Osteocyte (in vitro differentiated cells): ENCODE measurements around the gene CRIM1. TPM values are rescaled to one million over a fixed set of nuclear protein-coding genes. Genes with fewer than 3 reads are reported as not detected.
A peak's percentile ranks its signal among the peaks of the same experiment; 100 is the strongest.

Source experiments
- DNase-seq: peaks from one replicate; pipeline ENCODE4 v3.0.0; 2021; ENCODE audit warnings: mixed read lengths; ENCODE audit not compliant: unreplicated experiment; ENCODE audit errors: extremely low spot score
- H3K27ac Mint-ChIP-seq: one replicate; pipeline ENCODE4 v1.8.0; 2021; ENCODE audit warnings: mild to moderate bottlenecking, mixed read lengths; ENCODE audit not compliant: unreplicated experiment
- H3K27me3 Mint-ChIP-seq: one replicate; pipeline ENCODE4 v1.8.0; 2021; ENCODE audit warnings: mixed read lengths; ENCODE audit not compliant: unreplicated experiment
- H3K36me3 Mint-ChIP-seq: one replicate; pipeline ENCODE4 v1.8.0; 2021; ENCODE audit warnings: mixed read lengths; ENCODE audit not compliant: unreplicated experiment
- H3K4me1 Mint-ChIP-seq: one replicate; pipeline ENCODE4 v1.8.0; 2021; ENCODE audit warnings: mixed read lengths; ENCODE audit not compliant: unreplicated experiment
- H3K4me3 Mint-ChIP-seq: one replicate; pipeline ENCODE4 v1.8.0; 2021; ENCODE audit warnings: mild to moderate bottlenecking, moderate library complexity, mixed read lengths; ENCODE audit not compliant: unreplicated experiment
- H3K9me3 Mint-ChIP-seq: one replicate; pipeline ENCODE4 v1.8.0; 2021; ENCODE audit warnings: mixed read lengths; ENCODE audit not compliant: unreplicated experiment
- CTCF ChIP-seq: fragments of 200-600 bp; sonication (generic); IDR thresholded peaks from 2 replicates; pipeline ENCODE4 v1.5.0; 2021; ENCODE audit warnings: antibody characterized with exemption, mild to moderate bottlenecking, moderate library complexity
- total RNA-seq: library from RNA; stranded (reverse); gene quantifications from 2 replicates; pipeline ENCODE4 v1.2.1, GENCODE V29; 2021

CRIM1 gene
- total RNA-seq, 1 donor from 2014 or later, result 194 TPM

GRCh38 chr2:36487947-36488346 is 132.4 kb downstream of the CRIM1 start:
- H3K4me1 Mint-ChIP-seq, result peaks cover 94% of the 10 kb centered on the region

GRCh38 chr2:36489281-36489680 is 133.7 kb downstream of the CRIM1 start:
- H3K27me3 Mint-ChIP-seq, result no peaks in the 10 kb centered on the region
- peak overlapping the region; percentile 97 for H3K27ac Mint-ChIP-seq
- H3K9me3 Mint-ChIP-seq, result no peaks in the 10 kb centered on the region
- no peak for DNase-seq
- peaks cover 93% of the 10 kb centered on the region for H3K4me1 Mint-ChIP-seq
- TF ChIP-seq CTCF, result no peak
- peaks cover 16% of the 10 kb centered on the region for H3K36me3 Mint-ChIP-seq
- H3K4me3 Mint-ChIP-seq, result peak overlapping the region; percentile 39

More at GRCh38 chr2:36487947-36488346, 132.4 kb downstream of the CRIM1 start:
- Mint-ChIP-seq H3K4me3 (no peak overlapping the region), H3K9me3 (no peaks in the 10 kb centered on the region), H3K27ac (peak overlapping the region; percentile 97), H3K27me3 (no peaks in the 10 kb centered on the region), H3K36me3 (peaks cover 24% of the 10 kb centered on the region)
- DNase-seq, result no peak
- TF ChIP-seq CTCF, result no peak

GRCh38 chr2:36490749-36491148 is 135.2 kb downstream of the CRIM1 start:
- Mint-ChIP-seq H3K36me3 (peaks cover 15% of the 10 kb centered on the region), H3K9me3 (no peaks in the 10 kb centered on the region), H3K4me3 (no peak overlapping the region), H3K27me3 (no peaks in the 10 kb centered on the region), H3K27ac (peak overlapping the region; percentile 97), H3K4me1 (peaks cover 85% of the 10 kb centered on the region)
- no peak for DNase-seq
- no peak for TF ChIP-seq CTCF

GRCh38 chr2:36492216-36492945 is 136.8 kb downstream of the CRIM1 start:
- H3K27me3 Mint-ChIP-seq, result no peaks in the 10 kb centered on the region
- peak overlapping the region; percentile 97 for H3K27ac Mint-ChIP-seq
- H3K36me3 Mint-ChIP-seq, result peaks cover 17% of the 10 kb centered on the region
- peaks cover 77% of the 10 kb centered on the region for H3K4me1 Mint-ChIP-seq
- DNase-seq, result no peak
- H3K4me3 Mint-ChIP-seq, result peak overlapping the region; percentile 15
- TF ChIP-seq CTCF, result no peak
- H3K9me3 Mint-ChIP-seq, result no peaks in the 10 kb centered on the region

GRCh38 chr2:36493306-36493705 is 137.7 kb downstream of the CRIM1 start:
- Mint-ChIP-seq H3K4me1 (peaks cover 72% of the 10 kb centered on the region), H3K4me3 (no peak overlapping the region), H3K27me3 (no peaks in the 10 kb centered on the region), H3K27ac (peak overlapping the region; percentile 97), H3K36me3 (peaks cover 17% of the 10 kb centered on the region), H3K9me3 (no peaks in the 10 kb centered on the region)
- no peak for TF ChIP-seq CTCF
- no peak for DNase-seq
